Subcutaneous abdominal adipose tissue (tissue), 5 donors: ENCODE measurements around the gene RTCB.
"Not testable (repeated sequence)": the region's sequence is repeated elsewhere in the genome, so short reads cannot be mapped to it uniquely, and the experiment has no call there.

ENCODE experiments used
- H3K27ac ChIP-seq: one replicate; pipeline ENCODE4 v1.7.0; 2013; ENCODE audit warnings: low read depth, mild to moderate bottlenecking, inconsistent platforms, low read length, moderate library complexity
- H3K27me3 ChIP-seq, 5 donors: one replicate each; pipeline ENCODE4 v1.7.0; 2013; ENCODE audit warnings: low read length in 5 of 5, inconsistent platforms in 1 of 5; ENCODE audit not compliant: control insufficient read depth in 5 of 5, insufficient read depth in 4 of 5
- H3K36me3 ChIP-seq, 5 donors: one replicate each; pipeline ENCODE4 v1.7.0; 2013; ENCODE audit warnings: low read length in 5 of 5; ENCODE audit not compliant: control insufficient read depth in 5 of 5, insufficient read depth in 5 of 5
- H3K4me1 ChIP-seq, 5 donors: one replicate each; pipeline ENCODE4 v1.7.0; 2013; ENCODE audit warnings: low read length in 5 of 5, mild to moderate bottlenecking in 3 of 5, moderate library complexity in 1 of 5; ENCODE audit not compliant: control insufficient read depth in 5 of 5, insufficient read depth in 5 of 5
- H3K4me3 ChIP-seq, 5 donors: one replicate each; pipeline ENCODE4 v1.7.0; 2013; ENCODE audit warnings: low read length in 5 of 5, low read depth in 1 of 5
- H3K9ac ChIP-seq, 5 donors: one replicate each; pipeline ENCODE4 v1.7.0; 2013; ENCODE audit warnings: low read length in 5 of 5, mild to moderate bottlenecking in 4 of 5, moderate library complexity in 3 of 5
- H3K9me3 ChIP-seq, 5 donors: one replicate each; pipeline ENCODE4 v1.7.0; 2013; ENCODE audit warnings: low read length in 5 of 5; ENCODE audit not compliant: control insufficient read depth in 5 of 5
- donor health status: healthy.
- donor health status: healthy.
- donor health status: healthy.
- donor health status: healthy.
- donor health status: healthy.

The RTCB gene

GRCh38 chr22:32364210-32364609 lies 47.8 kb downstream of the RTCB start:
- Histone ChIP-seq H3K4me1 (no peaks in the 10 kb centered on the region), H3K27me3 (no peaks in the 10 kb centered on the region), H3K4me3 (no peak overlapping the region), H3K36me3 (no peaks in the 10 kb centered on the region), H3K9me3 (no peaks in the 10 kb centered on the region), H3K27ac (no peak overlapping the region), H3K9ac (no peak overlapping the region)

- Histone ChIP-seq H3K4me1 (no peaks in the 10 kb centered on the region), H3K9me3 (no peaks in the 10 kb centered on the region), H3K4me3 (no peak overlapping the region), H3K9ac (no peak overlapping the region), H3K27me3 (no peaks in the 10 kb centered on the region), H3K36me3 (no peaks in the 10 kb centered on the region), H3K27ac (no peak overlapping the region)
These were observed 50.8 kb downstream of the RTCB start for GRCh38 chr22:32361257-32361656.

- H3K9ac ChIP-seq, H3K36me3 ChIP-seq, H3K9me3 ChIP-seq, H3K27me3 ChIP-seq, H3K4me3 ChIP-seq, H3K4me1 ChIP-seq, H3K27ac ChIP-seq: not testable (repeated sequence)
These were observed 52.0 kb downstream of the RTCB start for GRCh38 chr22:32360096-32360495.

- not testable (repeated sequence) for H3K9ac ChIP-seq, H3K4me1 ChIP-seq, H3K9me3 ChIP-seq, H3K27ac ChIP-seq, H3K4me3 ChIP-seq, H3K27me3 ChIP-seq, H3K36me3 ChIP-seq
These were observed 54.5 kb downstream of the RTCB start, which contains the start of gene RFPL3 for GRCh38 chr22:32357567-32357966. Gene RFPL3 (plus strand): TSS chr22:32357867. CDS start chr22:32358072, 205 bp downstream.

GRCh38 chr22:32355760-32356159 lies 56.3 kb downstream of the RTCB start:
- Histone ChIP-seq H3K9ac (no peak overlapping the region), H3K27me3 (peaks cover 0 to 3% (median 0%) of the 10 kb centered on the region in 5 donors), H3K4me3 (no peak overlapping the region), H3K27ac (no peak overlapping the region), H3K4me1 (peaks cover 0 to 5% (median 0%) of the 10 kb centered on the region in 5 donors), H3K36me3 (no peaks in the 10 kb centered on the region), H3K9me3 (no peaks in the 10 kb centered on the region)

- H3K27me3 ChIP-seq = peaks cover 0 to 3% (median 0%) of the 10 kb centered on the region in 5 donors
- H3K27ac ChIP-seq = no peak overlapping the region
- H3K4me3 ChIP-seq = peak overlapping the region in 4 of 5 donors; percentile 48 to 66 (median 57)
- H3K4me1 ChIP-seq = peaks cover 0 to 5% (median 0%) of the 10 kb centered on the region in 5 donors
- no peaks in the 10 kb centered on the region for H3K9me3 ChIP-seq
- peak overlapping the region in 2 of 5 donors; percentile 47 to 58 for H3K9ac ChIP-seq
- no peaks in the 10 kb centered on the region for H3K36me3 ChIP-seq
These were observed 57.4 kb downstream of the RTCB start for GRCh38 chr22:32354360-32355351.

- Histone ChIP-seq H3K9ac (no peak overlapping the region), H3K4me3 (peak overlapping the region in 4 of 5 donors; percentile 48 to 66 (median 57)), H3K9me3 (no peaks in the 10 kb centered on the region), H3K27me3 (peaks cover 0 to 3% (median 0%) of the 10 kb centered on the region in 5 donors), H3K27ac (no peak overlapping the region), H3K36me3 (no peaks in the 10 kb centered on the region), H3K4me1 (peaks cover 0 to 5% (median 0%) of the 10 kb centered on the region in 5 donors)
These were observed 58.2 kb downstream of the RTCB start for GRCh38 chr22:32353840-32354239.

GRCh38 chr22:32353292-32353691 lies 58.8 kb downstream of the RTCB start:
- no peaks in the 10 kb centered on the region for H3K9me3 ChIP-seq
- H3K4me1 ChIP-seq = peaks cover 0 to 5% (median 0%) of the 10 kb centered on the region in 5 donors
- H3K36me3 ChIP-seq = no peaks in the 10 kb centered on the region
- no peak overlapping the region for H3K9ac ChIP-seq
- H3K27ac ChIP-seq = no peak overlapping the region
- no peak overlapping the region for H3K4me3 ChIP-seq
- peaks cover 0 to 3% (median 0%) of the 10 kb centered on the region in 5 donors for H3K27me3 ChIP-seq

- Histone ChIP-seq H3K27ac (no peak overlapping the region), H3K4me3 (no peak overlapping the region), H3K9ac (no peak overlapping the region), H3K36me3 (no peaks in the 10 kb centered on the region), H3K4me1 (peaks cover 0 to 5% (median 0%) of the 10 kb centered on the region in 5 donors), H3K9me3 (no peaks in the 10 kb centered on the region), H3K27me3 (peaks cover 0 to 3% (median 0%) of the 10 kb centered on the region in 5 donors)
These were observed 59.4 kb downstream of the RTCB start for GRCh38 chr22:32352681-32353080.

- H3K9ac ChIP-seq, H3K4me1 ChIP-seq, H3K27ac ChIP-seq, H3K27me3 ChIP-seq, H3K9me3 ChIP-seq, H3K4me3 ChIP-seq, H3K36me3 ChIP-seq: not testable (repeated sequence)
These were observed 60.2 kb downstream of the RTCB start for GRCh38 chr22:32351875-32352274.
